RWPE2 (cell line): ENCODE measurements around the gene IZUMO4.

Experiments
- ATAC-seq: fragments of 200-7000 bp; cut with Tn5 transposase; 3 replicates; pipeline ENCODE4 v1.9.1; 2021; ENCODE audit warnings: low read depth
- DNase-seq: peaks from one replicate; pipeline ENCODE4 v3.0.0-alpha.2; 2020; ENCODE audit warnings: low spot score
- H3K27ac ChIP-seq: fragments of 450-650 bp; 2 replicates; pipeline ENCODE4 v1.5.1; 2017; ENCODE audit warnings: mild to moderate bottlenecking; ENCODE audit not compliant: poor library complexity, severe bottlenecking
- H3K27me3 ChIP-seq: fragments of 250-450 bp; sonication (Bioruptor Pico); 2 replicates; pipeline ENCODE4 v1.5.1; 2021; ENCODE audit warnings: mild to moderate bottlenecking, moderate library complexity; ENCODE audit not compliant: insufficient read depth, poor library complexity, severe bottlenecking
- H3K36me3 ChIP-seq: fragments of 250-450 bp; sonication (Bioruptor Pico); 2 replicates; pipeline ENCODE4 v1.5.1; 2020; ENCODE audit warnings: low read depth, mild to moderate bottlenecking, moderate library complexity
- H3K4me1 ChIP-seq: fragments of 250-450 bp; sonication (Bioruptor Pico); 2 replicates; pipeline ENCODE4 v1.5.1; 2021; ENCODE audit warnings: mild to moderate bottlenecking, moderate library complexity; ENCODE audit not compliant: insufficient read depth, poor library complexity, severe bottlenecking
- H3K4me3 ChIP-seq: fragments of 250-450 bp; sonication (Bioruptor Pico); 2 replicates; pipeline ENCODE4 v1.5.1; 2021; ENCODE audit warnings: mild to moderate bottlenecking, moderate library complexity; ENCODE audit not compliant: severe bottlenecking
- H3K9me3 ChIP-seq: fragments of 250-450 bp; sonication (Bioruptor Pico); 2 replicates; pipeline ENCODE4 v1.5.1; 2021; ENCODE audit warnings: mild to moderate bottlenecking, moderate library complexity; ENCODE audit not compliant: severe bottlenecking
- CTCF ChIP-seq: fragments of 450-650 bp; IDR thresholded peaks from one replicate; pipeline ENCODE4 v1.5.1; 2017; ENCODE audit warnings: mild to moderate bottlenecking, moderate library complexity; ENCODE audit not compliant: poor library complexity, severe bottlenecking

Gene IZUMO4

GRCh38 chr19:2096480-2097202 is at the start of gene IZUMO4:
Gene IZUMO4, plus strand, starts transcription at chr19:2096915. Its CDS starts 31 bp downstream, at chr19:2096946.
- peaks cover 16% of the 10 kb centered on the region for H3K4me1 ChIP-seq
- peak; percentile 79 for ATAC-seq
- H3K4me3 ChIP-seq = peak within 1 kb of the TSS; percentile 51
- TF ChIP-seq CTCF = peak; percentile 12
- H3K27me3 ChIP-seq = no peaks in the 10 kb centered on the region
- peaks cover 39% of the 10 kb centered on the region for H3K36me3 ChIP-seq
- no peaks in the 10 kb centered on the region for H3K9me3 ChIP-seq
- peak within 1 kb of the TSS; percentile 99 for H3K27ac ChIP-seq
- DNase-seq = peak; percentile 95

GRCh38 chr19:2047076-2047448 is 49.7 kb upstream of the IZUMO4 start:
- DNase-seq (no peak), ATAC-seq (no peak)
- Histone ChIP-seq H3K27me3 (no peaks in the 10 kb centered on the region), H3K27ac (peak overlapping the region; percentile 83), H3K36me3 (peaks cover 82% of the 10 kb centered on the region), H3K4me3 (no peak overlapping the region), H3K4me1 (peaks cover 46% of the 10 kb centered on the region), H3K9me3 (no peaks in the 10 kb centered on the region)
- TF ChIP-seq CTCF = no peak

- no peak for ATAC-seq
- H3K36me3 ChIP-seq = peaks cover 78% of the 10 kb centered on the region
- H3K9me3 ChIP-seq = no peaks in the 10 kb centered on the region
- no peak for TF ChIP-seq CTCF
- H3K4me1 ChIP-seq = peaks cover 48% of the 10 kb centered on the region
- peak; percentile 79 for DNase-seq
- no peaks in the 10 kb centered on the region for H3K27me3 ChIP-seq
- H3K27ac ChIP-seq = peak overlapping the region; percentile 83
- H3K4me3 ChIP-seq = no peak overlapping the region
Observed at GRCh38 chr19:2047449-2048103, 49.1 kb upstream of the IZUMO4 start.

- Histone ChIP-seq H3K36me3 (peaks cover 70% of the 10 kb centered on the region), H3K27me3 (no peaks in the 10 kb centered on the region), H3K9me3 (no peaks in the 10 kb centered on the region), H3K4me3 (peak overlapping the region; percentile 77), H3K27ac (peak overlapping the region; percentile 83), H3K4me1 (peaks cover 40% of the 10 kb centered on the region)
- DNase-seq = no peak
- ATAC-seq = no peak
- TF ChIP-seq CTCF = no peak
Observed at GRCh38 chr19:2048104-2048958, 48.4 kb upstream of the IZUMO4 start.
